GM21737 (cell line): ENCODE data around the gene PFDN1.

Experiments used
- ATAC-seq: cut with Tn5 transposase; IDR thresholded peaks from one replicate; pipeline ENCODE4 v1.9.1; 2021; ENCODE audit warnings: mild to moderate bottlenecking, moderate library complexity; ENCODE audit not compliant: unreplicated experiment

The PFDN1 gene

DNA sequence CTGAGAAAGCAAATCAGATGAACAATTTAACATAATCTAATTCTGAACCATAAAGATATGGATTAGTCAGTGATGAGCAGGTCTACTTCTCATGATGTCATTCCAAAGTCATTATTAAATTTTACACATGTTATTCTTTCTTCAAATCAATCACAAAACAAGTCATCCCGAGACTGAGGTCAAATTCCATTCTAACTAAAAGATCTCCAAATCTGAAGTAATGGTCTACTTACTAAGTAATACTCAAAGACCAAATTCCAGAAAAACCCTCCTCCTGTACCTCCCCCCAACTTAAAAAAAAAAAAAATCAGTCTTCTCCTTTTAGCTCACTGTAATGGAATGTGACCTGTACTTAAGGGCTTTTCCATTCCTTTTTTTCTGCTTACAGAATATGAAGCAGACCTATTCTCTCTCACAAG, 4.7 kb downstream of the PFDN1 start:
- no peak for ATAC-seq

DNA sequence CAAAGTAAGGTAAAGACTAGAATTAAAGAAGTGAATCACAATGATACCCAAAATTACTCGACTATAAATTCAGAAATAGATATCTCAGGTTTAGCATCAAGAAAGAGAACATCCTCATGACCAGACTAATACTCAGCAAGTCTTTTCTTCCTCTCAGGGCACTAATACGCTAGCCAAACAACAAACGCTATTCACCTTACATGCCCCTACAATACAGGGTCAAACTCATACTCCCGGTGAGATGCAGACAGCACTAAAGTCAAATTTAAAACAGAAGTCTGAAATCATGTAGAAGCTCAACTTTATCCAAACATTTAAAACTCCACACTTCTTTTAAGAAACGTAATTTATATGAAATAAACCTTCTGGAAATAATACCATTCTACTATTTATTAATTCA, 5.6 kb downstream of the PFDN1 start:
- ATAC-seq, result no peak

DNA sequence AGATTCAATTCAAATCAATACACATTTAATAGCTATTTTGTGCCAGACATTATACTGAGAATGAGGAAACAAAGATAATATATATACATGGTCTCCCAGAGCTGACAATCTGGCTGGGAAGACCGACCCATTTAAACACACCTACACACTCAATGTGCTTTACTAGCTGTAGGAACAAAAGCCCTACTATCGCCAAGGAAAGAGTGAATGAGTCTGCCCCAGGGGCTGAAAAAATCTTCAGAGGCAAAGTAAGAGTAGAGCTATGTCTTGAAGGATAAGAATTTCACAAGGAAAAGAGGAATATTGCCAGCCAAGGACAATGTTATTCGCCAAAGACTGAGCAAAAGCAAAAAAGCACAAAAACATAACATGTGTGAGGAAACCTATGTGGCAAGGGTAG, 6.6 kb downstream of the PFDN1 start:
- ATAC-seq, result no peak

DNA sequence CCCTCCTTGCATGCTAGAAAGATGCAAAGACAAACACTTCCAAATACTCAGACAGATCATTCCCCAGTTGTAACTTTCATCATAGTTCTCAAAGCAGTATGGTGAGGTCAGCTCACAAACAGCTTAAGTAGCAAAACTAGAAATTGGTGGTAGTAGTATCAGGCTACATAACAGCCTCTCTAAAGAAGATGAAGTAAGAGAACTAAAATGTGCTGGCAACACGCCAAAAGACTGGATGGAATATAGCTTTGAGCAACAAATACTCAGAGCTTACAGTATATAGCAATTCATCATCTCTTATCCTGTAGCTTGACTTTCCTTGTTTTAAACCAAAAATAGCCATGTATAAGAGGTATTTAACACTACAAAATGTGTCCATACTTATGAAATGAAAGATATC, 7.5 kb downstream of the PFDN1 start:
- ATAC-seq, result no peak

DNA sequence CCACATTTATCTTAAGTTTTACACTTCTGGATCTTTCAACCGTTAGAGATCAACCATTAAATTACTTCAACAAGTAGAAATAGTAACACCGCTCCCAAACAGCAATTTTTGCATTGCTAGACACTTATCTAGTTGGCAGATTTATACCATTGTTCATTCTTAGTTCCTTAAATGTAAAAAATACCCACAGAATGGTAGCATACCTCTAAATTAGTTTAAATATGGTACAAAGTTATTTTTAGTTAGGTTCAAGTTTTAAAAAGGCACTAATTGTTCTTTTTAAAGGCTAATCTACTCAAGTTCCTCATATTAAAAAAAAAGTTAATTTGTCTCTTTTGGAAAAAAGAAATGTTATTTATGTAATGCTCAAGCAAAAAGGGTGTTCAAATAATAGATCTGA, 8.1 kb downstream of the PFDN1 start:
- ATAC-seq, result no peak

DNA sequence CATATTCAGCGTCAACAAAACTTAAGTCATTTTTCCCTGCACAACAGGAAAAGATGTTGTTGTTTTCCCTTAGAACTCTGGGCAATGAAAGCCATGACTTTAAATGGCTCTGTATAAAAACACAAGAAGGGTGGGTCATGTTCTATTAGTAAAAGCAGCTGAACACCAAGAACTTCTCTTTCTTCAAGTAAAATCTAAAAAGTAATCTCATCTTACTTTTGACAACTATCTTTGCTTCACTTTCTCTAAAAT, 9.1 kb downstream of the PFDN1 start:
- no peak for ATAC-seq

DNA sequence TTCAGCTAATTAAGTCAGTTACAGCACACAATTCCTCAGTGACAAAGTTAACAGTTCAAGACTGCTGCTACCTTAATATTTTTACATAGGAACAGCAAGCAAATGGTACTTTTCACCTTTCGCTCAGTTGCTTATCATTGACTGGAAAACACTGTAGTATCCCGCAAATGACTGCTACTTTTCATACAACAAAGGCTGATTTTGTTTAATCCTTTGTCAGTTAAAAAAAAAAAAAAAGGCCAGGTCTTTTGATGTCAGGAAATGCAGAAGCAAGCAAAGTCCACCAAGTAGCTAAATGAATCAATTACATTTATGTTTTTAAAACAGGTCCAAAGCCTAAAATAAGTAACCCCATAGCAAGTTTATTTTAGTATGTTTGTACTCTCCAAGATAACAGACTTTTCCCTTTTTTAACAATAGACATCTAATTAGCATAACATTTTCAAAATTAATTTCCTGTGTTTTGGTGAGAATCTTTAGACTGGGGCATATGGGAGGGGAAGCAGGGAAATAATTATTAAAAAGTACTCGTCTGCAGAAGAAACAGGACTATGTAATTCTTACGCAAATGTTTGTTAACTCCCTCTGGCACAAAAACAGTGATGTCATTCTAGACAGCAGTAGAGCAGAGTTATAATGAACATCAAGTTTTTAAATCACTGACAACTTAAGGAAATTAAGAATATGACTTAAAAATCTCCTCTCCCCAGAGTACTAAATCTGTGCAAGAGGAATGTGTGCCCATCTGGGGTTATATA, 9.6 kb downstream of the PFDN1 start:
- ATAC-seq, result no peak

DNA sequence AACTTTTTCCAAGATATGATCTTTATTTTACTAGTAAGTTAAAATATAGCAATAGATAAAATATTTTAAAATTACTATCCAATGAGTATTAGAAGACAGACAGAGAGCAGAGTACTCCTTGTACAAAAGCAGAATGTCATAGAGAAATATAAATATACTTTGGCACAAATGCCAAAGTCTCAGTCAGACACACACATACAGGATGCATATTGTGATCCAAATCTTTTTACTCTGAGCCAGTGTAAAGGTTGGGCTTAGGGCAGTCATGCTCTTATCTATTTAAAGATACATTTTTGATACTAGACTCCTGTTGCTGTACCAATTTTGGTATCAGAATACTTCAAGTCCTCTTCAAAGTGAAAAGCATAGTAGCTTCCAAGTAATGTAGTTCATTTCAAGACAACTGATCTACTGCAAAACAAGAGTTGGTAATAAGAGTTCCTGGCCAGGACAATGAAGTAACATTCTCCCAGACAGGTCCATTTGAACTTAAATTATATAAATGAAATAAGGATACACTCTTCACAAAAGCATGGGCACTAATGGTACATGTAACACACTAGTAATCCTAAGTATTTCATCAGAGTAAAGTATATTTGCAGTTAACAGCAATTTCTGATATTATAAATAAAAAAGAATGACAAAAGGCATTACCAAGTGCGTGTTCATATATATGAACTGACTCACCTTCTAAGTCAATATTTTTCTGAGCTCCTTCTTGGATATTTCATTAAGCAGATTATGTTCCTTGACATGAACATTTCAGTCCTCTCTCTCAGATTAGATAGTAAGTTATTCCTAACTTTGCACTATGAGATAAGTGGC, 10.5 kb downstream of the PFDN1 start:
- ATAC-seq, result no peak

DNA sequence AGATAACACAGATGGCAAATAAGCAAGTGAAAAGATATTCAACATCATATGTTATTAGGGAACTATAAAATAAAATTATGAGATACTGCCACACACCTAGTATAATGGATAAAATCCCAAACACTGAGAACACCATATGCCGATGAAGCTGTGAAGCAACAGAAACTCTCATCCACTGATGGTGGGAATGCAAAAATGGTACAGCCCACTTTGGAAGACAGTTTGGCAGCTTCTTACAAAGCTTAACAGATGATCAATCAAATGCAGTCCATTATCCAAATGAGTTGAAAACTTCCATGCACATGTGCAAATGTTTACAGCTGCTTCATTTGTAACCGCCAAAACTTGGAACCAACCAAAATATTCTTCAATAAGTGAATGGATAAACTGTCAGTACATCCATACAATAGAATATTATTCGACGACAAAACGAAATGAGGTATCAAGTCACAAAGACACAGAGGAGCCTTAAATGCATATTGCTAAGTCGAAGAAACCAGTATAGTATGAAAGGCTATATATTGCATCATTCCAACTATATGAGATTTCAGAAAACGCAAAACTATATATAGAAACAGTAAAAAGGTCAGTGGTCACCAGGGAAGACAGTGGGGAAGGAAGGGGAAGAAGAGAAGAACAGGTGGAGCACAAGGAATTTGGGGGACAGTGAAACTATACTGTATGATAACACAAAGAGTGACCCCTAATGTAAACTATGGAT, 14.9 kb downstream of the PFDN1 start:
- ATAC-seq, result no peak

DNA sequence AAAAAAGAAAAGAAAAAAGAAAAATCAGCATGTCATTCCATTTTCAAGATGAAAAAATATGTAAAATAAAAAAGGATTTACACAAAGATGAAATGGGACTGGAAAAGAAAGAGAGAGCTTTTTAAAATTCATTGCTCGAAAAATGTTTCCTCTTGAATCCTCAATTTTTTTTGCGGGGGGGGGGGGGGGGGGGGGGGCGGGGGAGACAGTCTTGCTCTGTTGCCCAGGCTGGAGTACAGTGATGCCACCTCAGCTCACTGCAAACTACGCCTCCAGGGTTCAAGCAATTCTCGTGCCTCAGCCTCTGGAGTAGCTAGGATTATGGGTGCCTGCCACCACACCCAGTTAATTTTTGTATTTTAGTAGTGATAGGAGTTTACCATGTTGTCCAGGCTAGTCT, 16.5 kb downstream of the PFDN1 start:
- ATAC-seq, result no peak

DNA sequence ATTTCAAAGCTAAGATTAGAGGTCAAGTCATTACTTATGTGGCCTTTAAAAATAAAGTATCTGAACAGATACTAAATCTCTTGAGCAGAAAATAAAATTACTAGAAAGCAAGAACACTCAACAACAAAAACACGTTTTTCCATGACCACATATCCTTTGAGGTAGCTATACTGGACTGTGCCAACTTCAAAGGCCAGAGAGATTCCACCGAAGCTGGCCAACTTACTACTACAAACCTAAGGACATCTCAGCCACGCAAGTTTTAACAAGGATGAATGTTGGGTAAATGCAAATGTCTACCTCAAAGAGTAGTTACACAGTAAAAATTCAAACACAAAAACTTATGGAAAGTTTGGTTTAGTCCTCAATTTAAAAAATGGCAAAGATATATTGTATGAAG, 18.9 kb downstream of the PFDN1 start:
- ATAC-seq, result no peak

DNA sequence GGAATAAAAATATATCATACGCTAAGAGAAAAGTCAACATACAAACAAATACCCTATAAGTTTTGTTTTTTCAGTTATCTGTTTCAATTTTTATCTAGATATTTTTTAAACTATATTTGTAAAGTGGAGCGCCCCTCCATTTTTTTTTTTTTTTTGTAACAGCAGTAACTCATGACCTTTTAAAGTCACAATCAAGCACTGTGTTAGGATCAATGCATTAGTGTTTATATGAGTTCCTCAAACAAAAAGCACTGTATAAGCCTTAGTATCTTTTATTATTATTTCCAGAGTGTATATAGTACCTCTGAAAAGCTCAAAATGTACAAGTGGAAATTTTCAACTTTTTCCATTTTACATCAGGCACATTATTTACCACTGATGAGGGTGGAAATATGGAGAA, 20.6 kb downstream of the PFDN1 start:
- ATAC-seq, result no peak

DNA sequence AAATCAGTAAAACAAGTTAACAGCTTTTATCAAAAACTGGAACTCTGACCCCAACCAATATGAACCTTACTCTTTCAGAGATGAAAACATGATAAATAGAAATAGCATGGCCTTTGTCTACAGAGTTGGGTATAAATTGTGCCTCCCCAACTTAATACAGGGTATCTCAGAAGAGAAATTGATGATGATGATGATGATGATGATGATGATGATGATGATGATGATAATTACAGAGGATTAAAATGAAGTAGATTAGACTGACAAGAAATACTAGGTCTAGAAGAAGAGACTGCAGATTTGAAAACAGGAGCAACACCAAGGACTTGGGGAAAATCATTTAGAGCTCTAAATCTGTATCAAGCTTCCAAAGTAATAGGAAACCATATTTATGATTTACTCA, 27.1 kb downstream of the PFDN1 start:
- no peak for ATAC-seq

DNA sequence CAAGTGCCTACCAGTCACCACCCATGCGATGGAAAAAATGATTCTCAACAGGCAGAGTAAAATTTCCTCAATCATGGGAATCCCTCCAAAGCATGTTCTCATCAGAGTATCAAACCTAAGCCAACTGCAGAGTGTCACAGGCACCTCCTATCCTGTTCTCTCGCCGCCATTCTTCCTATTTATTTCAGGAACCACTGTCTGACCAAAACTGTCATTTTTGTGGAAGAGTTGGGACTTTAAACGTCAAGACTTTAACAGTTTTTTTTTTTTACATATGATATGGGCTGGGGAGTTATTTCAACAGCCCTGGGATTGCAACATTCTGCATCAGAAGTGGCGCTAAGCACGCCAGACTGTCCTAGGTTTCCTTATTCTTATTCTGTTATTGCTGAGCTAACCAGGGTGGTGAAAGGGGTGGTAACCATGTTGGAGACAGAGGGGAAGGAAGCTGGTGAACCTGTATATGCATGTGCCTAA, 29.5 kb downstream of the PFDN1 start:
- ATAC-seq, result no peak

DNA sequence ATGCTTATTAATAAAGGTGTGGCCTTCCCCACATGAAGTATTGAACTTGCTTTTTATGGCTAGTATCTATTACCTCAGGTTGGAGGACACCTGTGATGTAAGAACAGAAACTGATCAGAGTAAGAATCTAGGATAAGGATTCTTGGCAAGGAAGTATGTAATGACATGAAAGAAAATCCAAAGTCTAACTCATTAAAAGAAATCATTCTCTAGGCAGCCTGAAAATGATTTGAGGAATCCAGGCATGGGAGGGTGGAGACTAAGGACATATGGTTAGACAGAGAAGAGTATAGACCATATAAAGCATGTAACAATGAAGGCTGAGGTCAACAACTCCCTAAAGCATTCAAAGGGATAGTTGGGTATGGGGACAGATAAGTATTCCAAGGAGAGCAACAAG, 32.9 kb downstream of the PFDN1 start:
- no peak for ATAC-seq

DNA sequence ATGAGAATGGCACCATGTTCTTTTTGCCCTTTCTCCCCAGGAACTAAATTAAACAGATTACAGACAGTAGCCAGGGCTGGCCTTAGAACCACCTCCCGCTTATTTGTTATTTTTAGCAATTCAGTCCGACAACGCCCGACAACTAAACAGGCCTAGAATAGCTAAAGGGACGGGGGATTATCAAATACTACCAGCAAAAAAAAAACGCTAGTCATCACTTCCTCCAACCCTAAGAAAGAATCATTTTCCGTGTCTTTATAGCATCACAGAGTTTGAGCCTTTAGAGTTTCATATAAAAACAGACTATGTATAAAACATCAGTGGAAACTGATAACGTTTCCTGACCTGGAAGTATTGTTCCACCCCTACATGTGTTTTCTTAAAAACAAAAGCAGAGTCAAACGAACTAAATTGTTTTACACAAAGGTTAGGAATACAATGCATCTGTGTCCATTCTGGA, 35.3 kb downstream of the PFDN1 start:
- ATAC-seq, result no peak

DNA sequence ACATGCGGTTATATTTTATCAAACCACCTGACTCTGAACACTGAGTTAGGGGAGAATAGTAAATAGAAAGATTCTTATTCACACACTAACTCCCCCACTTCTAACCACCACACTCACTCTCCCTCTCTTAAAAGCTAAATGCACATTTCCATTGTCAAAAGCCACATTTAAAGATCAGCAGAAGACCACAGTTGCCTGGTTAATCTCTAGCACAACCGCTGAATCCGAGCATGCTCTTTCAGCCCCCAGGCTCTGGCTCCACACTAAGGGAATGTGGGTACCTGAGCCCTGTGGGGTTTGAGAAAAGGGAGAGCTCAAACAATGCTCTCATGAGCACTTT, 35.7 kb downstream of the PFDN1 start:
- no peak for ATAC-seq

DNA sequence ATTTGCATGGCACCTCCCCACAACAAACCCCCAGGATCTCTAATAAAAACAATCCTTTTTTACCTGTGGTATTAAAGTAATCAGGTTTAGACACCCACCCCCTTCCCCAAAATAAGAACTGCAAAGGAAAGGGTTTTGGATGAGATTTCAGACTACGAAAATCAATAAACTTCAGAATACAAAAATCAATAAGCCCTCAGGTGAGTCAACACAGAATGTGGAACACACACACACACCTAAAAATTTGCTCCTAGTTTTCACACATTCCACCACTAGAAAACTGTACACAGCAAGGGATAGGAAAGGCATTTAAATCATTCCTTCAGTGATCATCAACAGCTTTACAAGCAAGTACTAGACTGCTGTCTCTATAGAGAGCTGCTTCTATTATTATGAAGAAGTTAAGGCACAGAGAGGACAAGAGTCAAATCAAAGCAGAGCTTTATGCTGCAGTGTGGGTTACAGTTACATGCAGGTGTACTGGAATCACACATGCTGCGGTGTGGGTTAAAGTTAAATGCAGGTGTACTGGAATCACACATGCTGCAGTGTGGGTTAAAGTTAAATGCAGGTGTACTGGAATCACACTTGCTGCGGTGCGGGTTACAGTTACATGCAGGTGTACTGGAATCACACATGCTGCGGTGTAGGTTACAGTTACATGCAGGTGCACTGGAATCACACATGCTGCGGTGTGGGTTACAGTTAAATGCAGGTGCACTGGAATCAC, 36.3 kb downstream of the PFDN1 start:
- no peak for ATAC-seq

DNA sequence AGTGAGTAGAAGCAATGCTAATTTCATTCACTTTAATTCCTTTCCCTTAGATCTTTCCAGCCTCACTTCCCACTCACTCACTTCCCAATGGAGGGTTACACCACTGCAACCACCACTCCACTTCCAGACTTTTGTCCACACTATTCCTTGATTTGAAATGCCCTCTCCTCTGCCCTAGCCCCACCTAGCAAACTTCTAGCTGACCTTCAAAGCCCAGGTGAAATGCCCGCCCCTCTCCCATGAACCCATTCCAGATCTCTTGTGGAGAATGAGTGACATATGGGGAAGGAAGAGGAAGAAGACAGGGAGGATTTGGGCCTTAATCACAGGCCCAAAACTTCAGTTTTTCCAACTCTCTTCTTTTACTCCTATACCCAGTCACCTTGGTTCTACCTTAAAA, 37.1 kb downstream of the PFDN1 start:
- ATAC-seq, result no peak

DNA sequence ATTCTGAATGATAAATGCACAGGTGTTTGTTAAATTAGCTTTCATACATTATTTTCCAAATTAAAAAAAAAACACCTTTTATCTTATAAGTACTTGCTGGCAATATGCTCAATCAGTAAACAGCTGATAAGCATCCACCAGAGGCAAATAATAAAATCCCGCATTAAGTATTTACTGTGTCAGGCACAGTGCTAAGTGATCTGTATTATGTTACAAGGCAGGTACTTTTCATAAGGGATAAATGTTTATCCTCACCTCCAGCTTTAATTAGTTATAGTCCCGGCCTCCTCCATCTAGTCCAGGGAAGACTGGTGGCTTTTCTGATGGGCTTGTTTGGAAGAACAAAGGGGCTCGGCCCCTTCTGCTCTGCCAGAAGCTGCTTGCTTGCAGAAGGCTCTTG, 40.1 kb downstream of the PFDN1 start:
- ATAC-seq, result no peak

DNA sequence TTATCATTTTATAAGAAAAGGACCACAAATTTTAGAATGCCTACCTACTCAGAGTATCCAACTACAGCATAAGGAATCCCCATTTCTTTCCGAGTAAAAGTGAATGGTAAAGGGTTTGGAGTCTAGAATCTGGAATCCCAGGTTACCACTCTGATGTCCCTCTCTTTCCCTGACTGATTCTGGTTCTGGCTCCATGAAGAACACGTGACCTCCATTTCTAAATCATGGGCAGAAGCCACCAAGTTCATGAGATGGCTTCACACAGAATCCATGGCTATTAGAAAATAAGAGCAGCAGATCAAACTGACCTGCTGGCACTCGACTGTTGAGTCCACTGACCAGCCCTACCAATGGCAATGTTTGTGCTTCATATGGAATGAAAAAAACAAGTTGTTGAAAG, 40.7 kb downstream of the PFDN1 start:
- no peak for ATAC-seq
